KMS-11 (cell line): ENCODE data around the gene TTC3.

Source experiments
- H2AFZ ChIP-seq: fragments of 200-600 bp; sonication (generic); 2 replicates; pipeline ENCODE4 v1.6.1; 2016; ENCODE audit warnings: antibody characterized with exemption, mixed run types, low read depth
- H3K27ac ChIP-seq: fragments of 200-600 bp; sonication (generic); 2 replicates; pipeline ENCODE4 v1.6.1; 2016; ENCODE audit warnings: mild to moderate bottlenecking, mixed run types
- H3K27me3 ChIP-seq: fragments of 200-600 bp; sonication (generic); 2 replicates; pipeline ENCODE4 v1.6.1; 2017; ENCODE audit warnings: mild to moderate bottlenecking, low read depth, mixed run types, moderate library complexity; ENCODE audit not compliant: insufficient read depth
- H3K36me3 ChIP-seq: fragments of 200-600 bp; sonication (generic); 2 replicates; pipeline ENCODE4 v1.6.1; 2017; ENCODE audit warnings: mild to moderate bottlenecking, mixed run types; ENCODE audit not compliant: insufficient read depth
- H3K4me1 ChIP-seq: fragments of 200-600 bp; sonication (generic); 2 replicates; pipeline ENCODE4 v1.6.1; 2016; ENCODE audit warnings: mild to moderate bottlenecking, low read depth, mixed run types; ENCODE audit not compliant: poor library complexity, severe bottlenecking
- H3K4me2 ChIP-seq: fragments of 200-600 bp; sonication (generic); 2 replicates; pipeline ENCODE4 v1.7.0; 2016; ENCODE audit warnings: mild to moderate bottlenecking, mixed run types
- H3K4me3 ChIP-seq: fragments of 200-600 bp; sonication (generic); IDR thresholded peaks from 2 replicates; pipeline ENCODE4 v1.6.1; 2017; ENCODE audit warnings: low read depth, low read length, mixed read lengths; ENCODE audit not compliant: insufficient read depth
- H3K79me2 ChIP-seq: fragments of 200-600 bp; sonication (generic); 2 replicates; pipeline ENCODE4 v1.6.1; 2016; ENCODE audit warnings: low read depth, mixed run types; ENCODE audit not compliant: insufficient read depth
- H3K9ac ChIP-seq: fragments of 200-600 bp; sonication (generic); 2 replicates; pipeline ENCODE4 v1.6.1; 2016; ENCODE audit warnings: mild to moderate bottlenecking, mixed run types
- H4K20me1 ChIP-seq: fragments of 200-600 bp; sonication (generic); 2 replicates; pipeline ENCODE4 v1.6.1; 2016; ENCODE audit warnings: mild to moderate bottlenecking, mixed run types; ENCODE audit not compliant: insufficient read depth
- TF ChIP-seq, protein P1 (sequence below): fragments of 200-600 bp; sonication (generic); conservative IDR thresholded peaks from 2 replicates; pipeline ENCODE4 v1.6.1; 2017; ENCODE audit warnings: low read depth, mild to moderate bottlenecking, antibody characterized with exemption, low read length, moderate library complexity, mixed read lengths

Gene TTC3

GRCh38 chr21:37226041-37226920 is 153.2 kb downstream of the TTC3 start:
- Histone ChIP-seq H3K4me2 (no peak overlapping the region), H4K20me1 (no peaks in the 10 kb centered on the region), H3K4me1 (peaks cover 6% of the 10 kb centered on the region), H2AFZ (no peak overlapping the region), H3K36me3 (peaks cover 6% of the 10 kb centered on the region; the same call in 1 of the 2 replicates), H3K27ac (no peak overlapping the region), H3K27me3 (no peaks in the 10 kb centered on the region), H3K79me2 (peaks cover 60% of the 10 kb centered on the region), H3K4me3 (no peak overlapping the region), H3K9ac (no peak overlapping the region)
- TF ChIP-seq, protein P1, sequence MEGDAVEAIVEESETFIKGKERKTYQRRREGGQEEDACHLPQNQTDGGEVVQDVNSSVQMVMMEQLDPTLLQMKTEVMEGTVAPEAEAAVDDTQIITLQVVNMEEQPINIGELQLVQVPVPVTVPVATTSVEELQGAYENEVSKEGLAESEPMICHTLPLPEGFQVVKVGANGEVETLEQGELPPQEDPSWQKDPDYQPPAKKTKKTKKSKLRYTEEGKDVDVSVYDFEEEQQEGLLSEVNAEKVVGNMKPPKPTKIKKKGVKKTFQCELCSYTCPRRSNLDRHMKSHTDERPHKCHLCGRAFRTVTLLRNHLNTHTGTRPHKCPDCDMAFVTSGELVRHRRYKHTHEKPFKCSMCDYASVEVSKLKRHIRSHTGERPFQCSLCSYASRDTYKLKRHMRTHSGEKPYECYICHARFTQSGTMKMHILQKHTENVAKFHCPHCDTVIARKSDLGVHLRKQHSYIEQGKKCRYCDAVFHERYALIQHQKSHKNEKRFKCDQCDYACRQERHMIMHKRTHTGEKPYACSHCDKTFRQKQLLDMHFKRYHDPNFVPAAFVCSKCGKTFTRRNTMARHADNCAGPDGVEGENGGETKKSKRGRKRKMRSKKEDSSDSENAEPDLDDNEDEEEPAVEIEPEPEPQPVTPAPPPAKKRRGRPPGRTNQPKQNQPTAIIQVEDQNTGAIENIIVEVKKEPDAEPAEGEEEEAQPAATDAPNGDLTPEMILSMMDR: no peak

- Histone ChIP-seq H3K79me2 (peaks cover 60% of the 10 kb centered on the region), H3K4me2 (no peak overlapping the region), H3K9ac (no peak overlapping the region), H3K27ac (no peak overlapping the region), H3K4me1 (peaks cover 6% of the 10 kb centered on the region), H4K20me1 (no peaks in the 10 kb centered on the region), H3K27me3 (no peaks in the 10 kb centered on the region), H3K36me3 (peaks cover 16% of the 10 kb centered on the region; the same call in 1 of the 2 replicates), H2AFZ (no peak overlapping the region), H3K4me3 (no peak overlapping the region)
- TF ChIP-seq, protein P1: no peak
Measured at GRCh38 chr21:37227071-37228002, 154.3 kb downstream of the TTC3 start.

GRCh38 chr21:37228003-37228400 is 154.9 kb downstream of the TTC3 start:
- Histone ChIP-seq H4K20me1 (no peaks in the 10 kb centered on the region), H3K36me3 (peaks cover 17% of the 10 kb centered on the region; the same call in 1 of the 2 replicates), H3K79me2 (peaks cover 55% of the 10 kb centered on the region)

More at GRCh38 chr21:37228003-37228400, 154.9 kb downstream of the TTC3 start:
- H3K27ac ChIP-seq: no peak overlapping the region
- no peak overlapping the region for H2AFZ ChIP-seq
- no peak overlapping the region for H3K4me3 ChIP-seq
- peaks cover 2% of the 10 kb centered on the region for H3K4me1 ChIP-seq
- H3K4me2 ChIP-seq: no peak overlapping the region
- H3K27me3 ChIP-seq: no peaks in the 10 kb centered on the region
- TF ChIP-seq, protein P1: no peak
- no peak overlapping the region for H3K9ac ChIP-seq
